H9 (cell line): ENCODE data around the gene TRIM23. TPM values are rescaled to one million over a fixed set of nuclear protein-coding genes. Genes with fewer than 3 reads are reported as not detected.

ENCODE experiments used
- DNase-seq: peaks from one replicate; pipeline ENCODE4 v3.0.0-alpha.2; 2017
- H2AFZ ChIP-seq: one replicate; pipeline ENCODE4 v1.6.1; 2013; ENCODE audit warnings: mild to moderate bottlenecking, low read length, control low read depth, moderate library complexity
- H2AK5ac ChIP-seq: 2 replicates; pipeline ENCODE4 v1.6.1; 2013; ENCODE audit warnings: low read length, control low read depth, mixed read lengths; ENCODE audit not compliant: insufficient read length
- H2BK120ac ChIP-seq: one replicate; pipeline ENCODE4 v1.6.1; 2013; ENCODE audit warnings: low read depth, mild to moderate bottlenecking, low read length, control low read depth, inconsistent platforms; ENCODE audit not compliant: poor library complexity, severe bottlenecking
- H2BK12ac ChIP-seq: 2 replicates; pipeline ENCODE4 v1.6.1; 2013; ENCODE audit warnings: low read length, control low read depth, mixed read lengths, low read depth; ENCODE audit not compliant: insufficient read length
- H2BK15ac ChIP-seq: 2 replicates; pipeline ENCODE4 v1.6.1; 2013; ENCODE audit warnings: low read depth, low read length, control low read depth
- H2BK20ac ChIP-seq: one replicate; pipeline ENCODE4 v1.6.1; 2013; ENCODE audit warnings: low read depth, mild to moderate bottlenecking, low read length, control low read depth, inconsistent platforms; ENCODE audit not compliant: poor library complexity, severe bottlenecking
- H2BK5ac ChIP-seq: 2 replicates; pipeline ENCODE4 v1.6.1; 2013; ENCODE audit warnings: low read length, control low read depth, mixed read lengths; ENCODE audit not compliant: insufficient read length
- H3K14ac ChIP-seq: 2 replicates; pipeline ENCODE4 v1.6.1; 2013; ENCODE audit warnings: low read length, control low read depth; ENCODE audit not compliant: insufficient read depth
- H3K18ac ChIP-seq: 2 replicates; pipeline ENCODE4 v1.6.1; 2013; ENCODE audit warnings: low read depth, mild to moderate bottlenecking, mixed read lengths, low read length, control low read depth; ENCODE audit not compliant: insufficient read length
- H3K23ac ChIP-seq: 2 replicates; pipeline ENCODE4 v1.6.1; 2013; ENCODE audit warnings: low read length, control low read depth, mixed read lengths, low read depth; ENCODE audit not compliant: insufficient read length
- H3K23me2 ChIP-seq: 2 replicates; pipeline ENCODE4 v1.6.1; 2013; ENCODE audit warnings: low read depth, mild to moderate bottlenecking, mixed read lengths, low read length, control low read depth; ENCODE audit not compliant: insufficient read length, poor library complexity, severe bottlenecking
- H3K27ac ChIP-seq: 2 replicates; pipeline ENCODE4 v1.5.1; 2013; ENCODE audit warnings: low read length, control low read depth, mixed read lengths, low read depth; ENCODE audit not compliant: insufficient read length
- H3K27me3 ChIP-seq: 2 replicates; pipeline ENCODE4 v1.6.1; 2013; ENCODE audit warnings: low read length, control low read depth, inconsistent platforms; ENCODE audit not compliant: insufficient read depth
- H3K4ac ChIP-seq: 2 replicates; pipeline ENCODE4 v1.6.1; 2013; ENCODE audit warnings: low read depth, mild to moderate bottlenecking, control low read depth, inconsistent platforms, low read length, moderate library complexity
- H3K4me1 ChIP-seq: 2 replicates; pipeline ENCODE4 v1.6.1; 2013; ENCODE audit warnings: low read length, control low read depth, inconsistent platforms; ENCODE audit not compliant: insufficient read depth
- H3K4me2 ChIP-seq: 2 replicates; pipeline ENCODE4 v1.6.1; 2013; ENCODE audit warnings: low read length, control low read depth, mixed read lengths; ENCODE audit not compliant: insufficient read length, insufficient read depth
- H3K56ac ChIP-seq: 2 replicates; pipeline ENCODE4 v1.6.1; 2013; ENCODE audit warnings: low read depth, mild to moderate bottlenecking, mixed read lengths, low read length, control low read depth; ENCODE audit not compliant: insufficient read length
- H3K79me1 ChIP-seq: 2 replicates; pipeline ENCODE4 v1.6.1; 2013; ENCODE audit warnings: low read depth, mild to moderate bottlenecking, moderate library complexity, low read length, control low read depth, inconsistent platforms; ENCODE audit not compliant: insufficient read depth, poor library complexity, severe bottlenecking
- H3K79me2 ChIP-seq: 2 replicates; pipeline ENCODE4 v1.6.1; 2013; ENCODE audit warnings: low read length, control low read depth, inconsistent platforms; ENCODE audit not compliant: insufficient read depth
- H3K9ac ChIP-seq: 2 replicates; pipeline ENCODE4 v1.6.1; 2013; ENCODE audit warnings: low read length, control low read depth, mixed read lengths; ENCODE audit not compliant: insufficient read length; ENCODE audit errors: extremely low read depth
- H3K9me3 ChIP-seq: one replicate; pipeline ENCODE4 v1.6.1; 2013; ENCODE audit warnings: low read depth, low read length, inconsistent platforms; ENCODE audit not compliant: control insufficient read depth
- H3T11ph ChIP-seq: one replicate; pipeline ENCODE4 v1.6.1; 2013; ENCODE audit warnings: mild to moderate bottlenecking, low read length, control low read depth, inconsistent platforms
- H4K20me1 ChIP-seq: one replicate; pipeline ENCODE4 v1.6.1; 2013; ENCODE audit not compliant: control insufficient read depth, insufficient read length, insufficient read depth
- H4K5ac ChIP-seq: 2 replicates; pipeline ENCODE4 v1.6.1; 2013; ENCODE audit warnings: low read depth, mild to moderate bottlenecking, mixed read lengths, low read length, control low read depth; ENCODE audit not compliant: insufficient read length
- H4K8ac ChIP-seq: replicated peaks from 2 replicates; pipeline ENCODE4 v1.6.1; 2013; ENCODE audit warnings: low read length, control low read depth, mixed read lengths, low read depth; ENCODE audit not compliant: insufficient read length
- H4K91ac ChIP-seq: 2 replicates; pipeline ENCODE4 v1.6.1; 2013; ENCODE audit warnings: low read depth, mild to moderate bottlenecking, moderate library complexity, mixed read lengths, low read length, control low read depth; ENCODE audit not compliant: insufficient read length
- H3K27ac Mint-ChIP-seq, 3 experiments: 2 replicates in 2 of 3; 3 replicates in 1 of 3; pipeline ENCODE4 v1.8.0; 2020 to 2021; ENCODE audit warnings: mixed read lengths in 3 of 3, mild to moderate bottlenecking in 1 of 3, moderate library complexity in 1 of 3
- H3K27me3 Mint-ChIP-seq: 2 replicates; pipeline ENCODE4 v1.8.0; 2021; ENCODE audit warnings: low read depth, mild to moderate bottlenecking, moderate library complexity, mixed read lengths
- H3K36me3 Mint-ChIP-seq, 3 experiments: 2 replicates in 2 of 3; 3 replicates in 1 of 3; pipeline ENCODE4 v1.8.0; 2020 to 2021; ENCODE audit warnings: low read depth in 3 of 3, mixed read lengths in 3 of 3; ENCODE audit not compliant: insufficient read depth in 1 of 3
- H3K4me1 Mint-ChIP-seq, 2 experiments: 2 replicates each; pipeline ENCODE4 v1.8.0; 2020; ENCODE audit warnings: mixed read lengths in 2 of 2
- H3K4me3 Mint-ChIP-seq, 2 experiments: 2 replicates in 1 of 2; 3 replicates in 1 of 2; pipeline ENCODE4 v1.8.0; 2020 to 2021; ENCODE audit warnings: mild to moderate bottlenecking in 2 of 2, mixed read lengths in 2 of 2, moderate library complexity in 1 of 2
- H3K9me3 Mint-ChIP-seq, 2 experiments: 2 replicates in 1 of 2; 3 replicates in 1 of 2; pipeline ENCODE4 v1.8.0; 2020; ENCODE audit warnings: mild to moderate bottlenecking in 2 of 2, mixed read lengths in 2 of 2, moderate library complexity in 1 of 2
- CTCF ChIP-seq: fragments of 200-600 bp; sonication (generic); conservative IDR thresholded peaks from 3 replicates; pipeline ENCODE4 v1.8.0; 2021; ENCODE audit warnings: antibody characterized with exemption, mild to moderate bottlenecking
- WGBS: extraction: QIAGEN DNeasy Blood & Tissue Kit; methylation state at CpG from one replicate; pipeline ENCODE4 v1.1.7; 2013; ENCODE audit warnings: missing lambda C conversion rate, low lambda C conversion rate, mixed read lengths; ENCODE audit not compliant: insufficient read length; ENCODE audit errors: extremely low coverage; 5-methylcytosine and 5-hydroxymethylcytosine counted together
- total RNA-seq: library from RNA; stranded (reverse); gene quantifications from 2 replicates; pipeline ENCODE4 v1.2.1, GENCODE V29; 2021

Gene TRIM23
- total RNA-seq, 1 experiment from 2014 or later, result 12.9 TPM

GRCh38 chr5:65651144-65651543 is 27.0 kb upstream of the TRIM23 start:
- no peak for TF ChIP-seq CTCF
- WGBS, result no CpG with 5 or more reads among the region's 5 CpGs
- DNase-seq, result no peak

More at GRCh38 chr5:65651144-65651543, 27.0 kb upstream of the TRIM23 start:
- H3K56ac ChIP-seq, result no peak overlapping the region
- H4K20me1 ChIP-seq, result no peaks in the 10 kb centered on the region
- Mint-ChIP-seq H3K27ac (0 out of 7 replicates have a peak overlapping the region, but pooled peaks of 1 of the 3 experiments have one; percentile 46), H3K27me3 (no peaks in the 10 kb centered on the region), H3K9me3 (no peaks in the 10 kb centered on the region), H3K4me3 (no peak overlapping the region), H3K36me3 (peaks cover 0 to 3% (median 0%) of the 10 kb centered on the region in 3 experiments; a peak in 2 of 7 replicates), H3K4me1 (peaks cover 12 to 19% of the 10 kb centered on the region in 2 experiments)
- H4K91ac ChIP-seq, result no peak overlapping the region
- no peak overlapping the region for H3K9ac ChIP-seq
- H3K27me3 ChIP-seq, result no peaks in the 10 kb centered on the region
- no peak overlapping the region for H2AFZ ChIP-seq
- no peaks in the 10 kb centered on the region for H3K4me1 ChIP-seq
- no peak overlapping the region for H4K5ac ChIP-seq
- H3K4ac ChIP-seq, result no peak overlapping the region
- H3T11ph ChIP-seq, result no peak overlapping the region
- H3K23me2 ChIP-seq, result no peaks in the 10 kb centered on the region
- H2BK12ac ChIP-seq, result no peak overlapping the region
- no peak overlapping the region for H2BK120ac ChIP-seq
- H2BK20ac ChIP-seq, result no peak overlapping the region
- H3K23ac ChIP-seq, result no peak overlapping the region
- no peak overlapping the region for H2BK5ac ChIP-seq
- H3K9me3 ChIP-seq, result no peaks in the 10 kb centered on the region
- no peak overlapping the region for H4K8ac ChIP-seq
- H2AK5ac ChIP-seq, result no peak overlapping the region
- H2BK15ac ChIP-seq, result no peak overlapping the region
- H3K4me2 ChIP-seq, result no peak overlapping the region
- H3K14ac ChIP-seq, result no peak overlapping the region
- H3K18ac ChIP-seq, result no peak overlapping the region
- no peaks in the 10 kb centered on the region for H3K79me2 ChIP-seq
- H3K79me1 ChIP-seq, result no peaks in the 10 kb centered on the region
- H3K27ac ChIP-seq, result no peak overlapping the region
